HG03175 (cell line): ENCODE measurements around the gene TMEM62.

Experiments used
- ATAC-seq: cut with Tn5 transposase; IDR thresholded peaks from one replicate; pipeline ENCODE4 v1.9.1; 2021; ENCODE audit warnings: mild to moderate bottlenecking, moderate library complexity; ENCODE audit not compliant: unreplicated experiment

TMEM62 gene

DNA sequence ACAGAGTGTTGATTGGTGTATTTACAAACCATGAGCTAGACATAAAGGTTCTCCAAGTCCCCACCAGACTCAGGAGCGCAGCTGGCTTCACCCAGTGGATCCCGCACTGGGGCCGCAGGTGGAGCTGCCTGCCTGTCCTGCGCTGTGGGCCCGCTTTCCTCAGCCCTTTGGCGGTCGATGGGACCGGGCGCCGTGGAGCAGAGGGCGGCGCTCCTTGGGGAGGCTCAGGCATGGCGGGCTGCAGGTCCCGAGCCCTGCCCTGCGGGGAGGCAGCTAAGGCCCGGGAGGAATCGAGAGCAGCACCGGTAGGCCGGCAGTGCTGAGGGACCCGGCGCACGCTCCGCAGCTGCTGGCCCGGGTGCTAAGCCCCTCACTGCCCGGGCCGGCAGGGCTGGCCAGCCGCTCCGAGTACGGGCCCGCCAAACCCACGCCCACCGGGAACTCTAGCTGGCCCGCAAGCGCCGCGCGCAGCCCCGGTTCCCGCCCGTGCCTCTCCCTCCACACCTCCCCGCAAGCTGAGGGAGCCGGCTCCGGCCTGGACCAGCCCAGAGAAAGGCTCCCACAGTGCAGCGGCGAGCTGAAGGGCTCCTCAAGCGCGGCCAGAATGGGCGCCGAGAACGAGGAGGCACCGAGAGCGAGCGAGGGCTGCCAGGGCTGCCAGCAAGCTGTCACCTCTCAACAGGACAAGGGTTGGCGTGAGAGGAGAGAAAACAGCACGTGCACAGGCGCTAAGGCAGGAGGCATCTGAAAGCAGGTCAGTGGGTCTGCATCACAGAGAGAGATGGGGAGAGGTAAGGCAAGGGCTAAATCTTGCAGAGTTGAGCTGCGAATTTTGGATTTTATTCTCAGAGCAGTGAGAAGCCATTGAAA lies 93.3 kb downstream of the TMEM62 start:
- ATAC-seq = no peak

DNA sequence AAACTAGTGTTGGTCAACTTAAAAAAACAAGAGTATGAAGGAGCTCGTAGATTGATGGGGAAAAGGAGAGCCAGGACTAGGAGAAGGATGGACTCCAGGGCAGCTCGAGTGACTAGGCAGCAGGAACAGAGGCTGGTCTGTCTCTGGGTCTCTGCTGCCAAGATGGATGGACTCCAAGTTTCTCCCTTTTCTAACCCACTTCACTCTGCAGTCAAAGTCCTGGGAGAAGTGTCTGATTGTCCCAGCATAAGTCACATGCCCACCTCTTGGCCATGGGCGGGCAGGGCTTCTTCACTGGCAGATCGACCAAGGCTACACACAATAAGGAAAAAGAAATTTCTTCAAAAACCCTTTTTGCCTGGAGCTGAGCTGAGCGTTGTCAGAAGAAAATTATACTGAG lies 96.6 kb downstream of the TMEM62 start:
- no peak for ATAC-seq

DNA sequence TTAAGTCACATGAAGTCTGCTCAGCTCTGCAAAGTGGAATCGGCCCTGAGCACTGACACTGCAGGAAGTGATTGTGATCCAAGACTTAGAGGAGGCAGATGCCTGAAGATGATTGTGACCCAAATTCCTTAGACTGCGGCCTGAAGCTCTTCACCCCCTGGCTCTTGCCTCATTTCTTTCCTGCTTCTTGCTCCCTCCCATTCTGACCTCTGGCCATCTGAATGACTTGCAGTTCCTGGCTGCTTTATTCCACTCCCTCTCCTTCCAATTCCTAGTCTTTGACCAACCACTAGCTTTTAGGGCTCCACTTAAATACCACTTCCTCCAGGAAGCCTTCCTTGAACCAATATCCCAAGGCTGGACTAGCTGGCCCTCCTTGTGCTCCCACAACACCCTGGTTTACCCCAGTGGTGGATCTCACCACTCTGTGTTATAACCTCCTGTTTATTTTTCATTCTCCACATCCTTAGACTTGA lies 97.3 kb downstream of the TMEM62 start:
- ATAC-seq = no peak

DNA sequence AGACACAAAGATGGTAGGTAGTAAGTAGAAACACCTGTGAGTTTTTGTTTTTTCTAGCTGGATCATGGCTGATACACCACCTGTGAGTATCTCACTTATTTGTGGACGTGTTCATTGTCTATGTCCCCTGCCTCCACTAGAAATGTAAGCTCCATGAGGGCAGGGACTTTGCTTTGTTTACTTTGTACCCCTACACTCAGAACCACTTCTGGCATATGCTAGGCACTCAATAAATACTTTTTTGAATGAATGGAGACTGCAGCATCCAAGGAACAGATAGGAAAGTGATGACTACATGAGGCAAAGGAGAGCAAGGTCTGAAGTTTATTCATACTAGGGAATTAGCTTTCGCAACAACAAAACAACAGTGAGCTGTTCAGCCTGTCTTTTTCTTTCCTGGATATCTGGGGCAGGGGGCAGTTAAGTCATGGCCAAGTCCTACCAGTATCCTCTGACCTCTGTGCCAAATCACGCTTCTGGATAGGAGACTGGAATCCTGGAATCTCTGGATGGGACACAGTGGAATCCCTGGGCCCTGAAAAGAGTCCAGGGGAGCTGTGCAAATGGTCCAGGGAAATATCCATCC lies 99.0 kb downstream of the TMEM62 start:
- no peak for ATAC-seq
